Stimulated activated CD8-positive, alpha-beta memory T cell treated with anti-CD3 and anti-CD28 coated beads, Interleukin-12 subunit alpha, Interleukin-12 subunit beta, amount 100 ng/mL, for 4 hours (primary cell): Measurements from ENCODE around the gene ISOC2.
A peak's percentile ranks its signal among the peaks of the same experiment; 100 is the strongest.

Source experiments
- DNase-seq: peaks from one replicate; pipeline ENCODE4 v3.0.0-alpha.2; 2020; ENCODE audit warnings: low read depth

ISOC2 gene

GRCh38 chr19:55477905-55478304 is 16.5 kb upstream of the ISOC2 start:
- DNase-seq, result no peak

DNA sequence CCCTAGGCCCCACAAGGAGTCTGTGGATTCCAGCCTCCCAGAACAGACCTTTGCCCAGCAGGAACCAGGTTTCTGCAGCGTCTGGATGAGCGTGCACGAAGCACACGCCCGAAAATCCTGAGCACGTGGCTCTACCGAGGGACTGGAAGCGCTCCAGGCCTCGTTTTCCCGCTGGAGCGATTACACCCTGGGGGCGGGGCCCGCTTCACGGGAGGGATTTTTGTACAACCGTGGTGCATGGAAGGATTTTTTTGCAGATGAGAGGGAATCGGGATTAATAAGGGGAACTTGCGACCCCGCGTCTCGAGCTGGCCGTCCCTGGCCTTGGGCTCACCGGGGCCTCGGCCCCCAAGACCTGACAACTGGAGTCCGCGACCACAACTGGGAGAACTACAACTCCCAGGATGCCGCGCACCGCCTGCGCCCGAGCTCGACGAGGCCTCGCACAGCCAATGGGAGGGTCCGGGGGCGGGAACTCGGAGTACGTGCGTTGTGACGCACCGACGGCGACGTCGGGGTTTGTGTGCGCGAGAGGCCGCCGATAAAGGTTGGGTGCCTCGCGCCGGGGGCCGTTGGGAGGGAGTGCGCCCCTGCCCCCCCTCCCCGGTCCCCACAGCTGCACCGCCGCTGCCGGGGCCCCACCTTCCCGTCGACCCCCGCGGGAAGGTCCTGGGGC is 14.8 kb upstream of the ISOC2 start, which contains the start of gene ZNF628:
TSS of gene ZNF628 (plus strand) at position 518 of the 676 bp plus-strand sequence. CDS start 3,294 bp downstream, outside the sequence.
- peak; percentile 99 for DNase-seq

- no peak for DNase-seq
These were observed 13.1 kb upstream of the ISOC2 start for GRCh38 chr19:55474269-55475265.

DNA sequence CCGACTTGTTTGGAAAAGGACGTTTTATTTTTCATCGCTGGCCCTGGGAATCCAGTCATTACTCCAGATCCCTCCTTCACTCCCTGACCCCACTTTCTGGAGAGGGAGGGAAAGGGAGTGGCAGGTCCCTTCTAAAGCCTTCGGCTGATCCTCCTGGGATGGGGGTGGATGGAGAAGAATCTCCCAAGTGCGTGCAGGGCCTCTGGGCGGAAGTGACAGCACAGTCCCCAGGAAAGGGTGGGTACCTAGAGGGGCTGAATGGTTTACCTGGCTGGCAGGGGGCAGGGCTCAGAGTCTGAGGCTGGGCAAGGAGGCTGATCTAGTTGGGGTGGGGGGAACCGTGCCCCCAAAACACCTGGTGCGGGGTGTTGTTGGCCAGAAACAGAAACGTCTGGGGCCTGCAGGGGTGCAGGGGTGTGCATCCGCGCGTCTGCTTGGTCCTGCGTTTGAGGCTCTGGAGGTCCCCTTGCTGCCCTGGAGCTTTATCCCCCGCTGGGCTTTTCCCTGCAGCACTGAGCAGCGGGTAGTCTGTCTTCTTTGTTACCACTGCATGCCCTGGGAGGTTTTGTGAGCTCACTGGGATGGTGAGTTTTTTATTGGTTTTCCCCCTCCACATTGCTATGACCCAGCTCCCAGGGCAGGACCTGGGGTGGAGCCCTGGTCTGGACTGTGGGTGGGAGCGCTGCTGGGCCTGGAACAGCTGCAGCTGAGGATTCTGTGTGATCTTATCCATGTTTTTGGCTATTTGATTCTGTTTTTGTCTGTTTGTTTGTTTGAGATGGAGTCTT is 12.0 kb upstream of the ISOC2 start:
- DNase-seq, result no peak

GRCh38 chr19:55472463-55472862 is 11.0 kb upstream of the ISOC2 start:
- DNase-seq, result no peak

- no peak for DNase-seq
These were observed 9.8 kb upstream of the ISOC2 start for GRCh38 chr19:55471266-55471665.

DNA sequence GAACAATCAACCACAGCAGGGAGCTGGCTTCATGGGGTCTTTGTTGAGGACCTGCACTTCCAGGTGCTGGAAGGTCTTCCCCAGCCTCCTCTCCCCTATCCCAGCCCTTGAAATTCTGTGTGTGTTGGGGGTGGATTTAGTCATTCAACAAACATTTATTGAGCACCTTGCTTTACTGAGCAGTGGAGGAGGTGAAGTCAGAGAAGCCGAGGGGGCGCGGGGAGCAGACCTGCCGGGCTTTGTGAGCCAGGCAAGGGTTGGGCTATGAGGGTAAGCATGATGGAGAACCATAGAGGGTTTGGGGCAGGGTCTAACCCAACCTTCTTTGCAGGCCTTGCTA is 6.6 kb upstream of the ISOC2 start:
- no peak for DNase-seq

DNA sequence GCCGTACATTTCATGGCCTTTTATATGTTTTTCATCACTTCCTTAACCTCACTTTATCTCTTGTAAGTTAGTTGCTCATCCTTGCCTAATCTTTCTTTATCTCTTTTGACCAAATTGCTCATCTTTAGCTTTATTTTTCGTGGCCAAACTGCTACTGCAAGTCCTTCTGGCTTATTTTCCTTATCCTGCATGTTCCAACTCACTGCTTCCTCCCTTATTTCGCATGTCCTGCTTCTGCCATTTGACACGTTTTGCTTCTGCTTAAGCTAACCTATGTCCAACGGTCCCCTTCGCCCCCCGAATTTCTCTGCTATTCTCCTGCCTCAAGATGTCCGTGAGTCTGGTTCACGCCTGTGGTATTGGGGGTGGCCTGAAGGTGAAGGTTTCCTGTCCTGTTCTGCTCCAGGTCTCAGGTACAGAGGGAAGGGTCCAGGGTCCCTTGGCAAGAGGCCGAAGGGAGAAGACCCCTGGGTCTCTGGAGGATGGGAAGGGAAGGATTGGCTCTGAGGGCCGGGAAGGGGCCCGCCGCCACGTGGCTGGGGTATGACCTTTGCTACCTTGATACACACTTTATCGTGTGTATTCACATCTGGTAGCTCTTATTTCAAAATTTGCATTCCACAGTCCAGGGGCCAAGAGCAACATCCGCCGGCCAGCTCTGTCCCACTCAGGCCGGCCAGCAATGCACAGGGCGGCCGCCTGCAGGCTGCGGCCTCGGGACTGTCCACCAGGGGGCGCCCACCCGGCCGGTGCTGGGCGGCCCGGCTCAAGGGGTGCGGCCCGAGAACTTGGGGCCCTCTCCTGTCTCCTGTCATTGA is 6.0 kb upstream of the ISOC2 start:
- DNase-seq, result peak; percentile 37

- no peak for DNase-seq
These were observed 4.8 kb upstream of the ISOC2 start for GRCh38 chr19:55466241-55466614.

GRCh38 chr19:55465460-55466240 is 4.2 kb upstream of the ISOC2 start:
- no peak for DNase-seq

- no peak for DNase-seq
These were observed 3.2 kb upstream of the ISOC2 start, which contains the start of gene C19orf85 for GRCh38 chr19:55464662-55465054. Gene C19orf85, minus strand, starts transcription at chr19:55464751. Its CDS starts 197 bp downstream, at chr19:55464554.

DNA sequence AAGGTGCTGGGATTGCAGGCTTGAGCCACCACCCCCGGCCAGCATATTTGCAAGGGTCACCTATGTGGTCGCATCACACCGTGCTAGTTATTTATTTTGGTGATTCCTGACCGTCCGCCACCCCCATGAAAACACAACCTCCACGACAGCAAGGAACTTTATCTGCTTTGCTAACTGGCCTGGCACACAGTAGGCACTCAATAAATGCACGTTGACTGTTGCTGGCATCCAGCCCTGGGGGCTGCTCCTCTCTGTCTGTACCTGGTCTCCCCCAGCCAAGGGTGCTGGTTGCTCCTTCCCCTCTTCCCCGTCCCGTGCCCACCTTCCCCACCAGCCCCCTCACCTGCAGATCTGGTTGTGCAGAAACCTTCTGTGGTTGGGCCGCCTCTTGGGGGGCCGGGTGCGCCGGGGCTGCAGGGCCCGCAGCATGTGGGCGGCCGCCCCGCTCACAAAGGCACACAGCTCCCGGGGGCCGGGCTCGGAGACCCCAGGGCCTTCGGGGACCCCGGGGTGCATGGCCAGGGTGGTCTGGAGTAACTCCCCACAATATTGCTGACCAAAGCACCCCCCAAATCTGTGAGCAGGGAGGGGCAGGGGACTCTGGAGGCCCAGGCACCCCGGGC is 2.7 kb upstream of the ISOC2 start:
- DNase-seq, result no peak

GRCh38 chr19:55463583-55464031 is 2.2 kb upstream of the ISOC2 start:
- no peak for DNase-seq

DNA sequence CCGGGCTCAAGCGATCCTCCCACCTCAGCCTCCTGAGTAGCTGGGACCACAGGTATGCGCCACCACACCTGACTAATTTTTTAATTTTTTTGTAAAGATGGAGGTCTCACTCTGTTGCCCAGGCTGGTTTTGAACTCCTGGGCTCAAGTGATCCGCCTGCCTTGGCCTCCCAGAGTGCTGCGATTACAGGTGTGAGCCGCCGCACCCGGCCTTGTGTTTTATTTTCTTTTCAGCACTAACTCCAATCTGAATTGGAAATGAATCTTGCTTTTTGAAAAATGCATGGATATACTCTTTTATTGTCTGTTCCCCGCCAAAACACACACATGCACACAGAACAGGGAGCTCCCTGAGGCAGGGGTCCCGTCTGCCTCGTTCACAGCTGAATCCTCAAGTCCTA is 1.3 kb upstream of the ISOC2 start:
- DNase-seq, result no peak

GRCh38 chr19:55461974-55462626 is 658 bp upstream of the ISOC2 start:
- no peak for DNase-seq

- no peak for DNase-seq
These were observed 678 bp downstream of the ISOC2 start for GRCh38 chr19:55460670-55461258.

DNA sequence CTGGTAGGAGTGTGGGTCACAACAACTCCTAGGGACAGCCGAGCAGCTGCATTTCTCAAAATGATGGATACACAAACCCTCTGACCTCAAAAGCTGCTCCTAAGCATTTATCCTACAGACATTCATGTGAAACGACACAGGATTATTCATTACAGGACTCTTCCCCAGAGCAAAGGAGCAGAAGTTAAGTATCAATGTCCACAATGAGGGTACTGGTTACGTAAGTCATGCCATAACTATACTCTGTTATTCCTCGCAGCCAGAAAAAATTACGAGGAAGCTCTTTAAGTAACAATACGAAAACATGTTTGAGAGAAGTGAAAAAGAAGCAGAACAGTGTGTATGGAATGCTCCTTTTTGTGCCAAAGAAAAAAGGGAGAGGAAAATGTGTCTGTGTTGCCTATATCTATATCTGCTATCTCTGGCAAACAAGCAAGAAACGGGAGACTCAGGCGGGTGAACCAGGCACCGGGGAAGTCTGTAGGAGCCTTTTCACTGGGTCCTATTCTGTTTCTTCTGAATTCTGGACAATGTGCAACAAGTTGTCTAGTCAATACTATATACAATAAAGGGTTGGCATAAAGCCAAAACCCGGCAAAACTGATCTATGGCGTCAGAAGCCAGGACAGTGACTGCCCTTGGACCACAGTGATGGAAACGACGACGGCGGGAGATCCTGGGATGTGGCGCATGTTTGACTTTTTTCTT is 1.3 kb downstream of the ISOC2 start:
- no peak for DNase-seq

- no peak for DNase-seq
These were observed 1.9 kb downstream of the ISOC2 start for GRCh38 chr19:55459551-55459949.
